Measurements from ENCODE around the gene MIER3.

The MIER3 gene

DNA sequence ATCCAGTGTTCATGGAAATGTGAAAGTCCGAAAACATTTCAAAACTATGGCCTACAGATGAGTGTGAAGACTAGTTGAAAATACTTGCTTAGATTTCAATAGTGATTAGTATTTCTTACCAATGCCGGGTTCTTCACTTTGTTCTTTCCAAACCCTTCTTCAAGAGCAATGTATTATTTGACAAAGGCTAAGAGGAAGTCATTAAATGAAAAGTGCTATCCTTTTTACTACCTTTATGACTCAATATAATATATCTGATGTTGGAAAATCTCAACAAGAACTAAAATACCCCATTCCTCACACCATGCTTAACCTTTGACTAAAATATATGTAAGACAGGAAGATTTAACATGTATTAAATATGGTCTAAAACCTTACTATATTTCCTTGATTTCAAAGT is 6.7 kb upstream of the MIER3 start:
- no peak for DNase-seq

DNA sequence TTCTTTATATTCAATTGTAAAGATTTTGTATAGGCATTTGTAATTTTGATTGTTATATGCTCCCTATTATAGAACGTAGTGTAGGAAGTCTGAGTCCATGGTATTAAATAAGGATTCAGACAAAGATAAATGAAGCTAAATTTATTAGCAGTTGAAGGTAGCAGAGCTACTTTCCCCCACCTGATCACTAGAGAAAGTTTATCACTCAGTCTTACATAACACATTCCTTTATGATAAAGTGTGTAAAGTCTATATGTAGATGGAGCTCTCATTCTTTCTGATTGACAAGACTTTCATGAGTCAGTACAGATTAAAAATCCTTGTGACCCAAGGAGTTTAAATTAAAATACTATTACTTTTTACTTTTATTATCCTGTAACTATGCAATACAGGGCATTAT is 2.3 kb upstream of the MIER3 start:
- DNase-seq, result no peak

DNA sequence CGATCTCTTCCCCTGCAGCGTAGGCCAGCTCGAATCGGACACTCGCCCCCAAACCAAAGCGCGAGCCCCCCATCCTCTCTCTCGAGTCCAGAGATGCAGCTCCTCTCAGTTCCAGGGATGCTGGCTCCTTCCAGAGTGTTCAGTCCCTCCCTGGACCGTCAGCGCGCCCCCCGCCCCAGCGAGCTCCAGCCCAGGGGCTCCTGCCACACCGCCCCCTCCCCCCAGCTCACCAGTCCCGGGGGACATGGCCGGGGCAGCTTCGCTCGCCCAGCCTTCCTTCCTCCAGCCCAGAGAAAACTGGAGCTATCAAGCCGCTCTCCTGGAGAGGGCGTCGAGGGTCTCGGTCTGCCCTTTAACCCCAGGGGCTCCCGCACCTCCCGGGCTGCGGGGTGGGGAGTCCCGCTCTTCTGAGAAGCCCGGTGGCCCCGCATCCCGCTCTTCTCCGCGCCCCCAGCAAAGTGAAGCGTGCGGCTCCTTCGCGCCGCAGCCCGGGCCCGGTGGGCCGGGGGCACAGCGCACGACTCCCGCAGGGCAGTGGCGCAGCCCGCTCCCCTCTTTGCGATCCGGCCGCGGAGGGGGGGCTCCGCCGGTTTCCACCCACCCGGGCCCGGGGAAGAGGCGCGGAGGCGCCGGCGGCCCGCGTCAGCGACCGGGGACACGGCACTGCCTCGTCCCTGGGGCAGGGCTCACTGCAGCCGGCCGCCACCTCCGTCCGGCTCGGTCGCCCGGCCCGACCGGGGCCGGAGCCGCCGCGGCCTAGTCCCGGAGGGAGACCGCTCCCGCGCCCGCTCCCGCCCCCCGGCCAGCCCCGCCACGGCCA is 587 bp downstream of the MIER3 start:
- peak; percentile 25 for DNase-seq

DNA sequence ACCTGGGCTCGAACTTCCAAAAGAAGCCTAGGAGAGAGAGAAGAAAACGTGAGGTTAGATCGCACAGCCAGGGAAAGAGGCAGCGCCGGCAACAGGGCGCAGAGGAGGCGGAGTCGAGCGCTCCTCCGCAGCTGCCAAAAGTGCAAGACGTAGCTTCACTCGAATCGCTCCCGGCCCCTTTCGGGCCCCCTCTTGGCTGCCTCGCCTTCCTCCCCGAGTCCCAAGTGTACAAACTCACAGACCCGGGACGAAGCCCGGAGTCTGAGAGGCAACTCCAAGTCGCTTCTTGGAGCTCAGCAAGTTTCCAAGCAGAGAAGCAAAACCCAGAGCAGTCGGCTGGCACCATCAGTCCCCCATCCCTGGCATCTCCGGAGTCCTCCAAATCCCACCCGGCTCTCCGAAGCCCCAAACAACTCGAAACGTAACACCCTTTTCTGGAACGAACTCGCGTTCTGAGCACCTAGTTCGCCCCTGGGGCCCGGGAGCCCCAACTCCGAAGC is 1.2 kb downstream of the MIER3 start:
- DNase-seq, result peak; percentile 50

DNA sequence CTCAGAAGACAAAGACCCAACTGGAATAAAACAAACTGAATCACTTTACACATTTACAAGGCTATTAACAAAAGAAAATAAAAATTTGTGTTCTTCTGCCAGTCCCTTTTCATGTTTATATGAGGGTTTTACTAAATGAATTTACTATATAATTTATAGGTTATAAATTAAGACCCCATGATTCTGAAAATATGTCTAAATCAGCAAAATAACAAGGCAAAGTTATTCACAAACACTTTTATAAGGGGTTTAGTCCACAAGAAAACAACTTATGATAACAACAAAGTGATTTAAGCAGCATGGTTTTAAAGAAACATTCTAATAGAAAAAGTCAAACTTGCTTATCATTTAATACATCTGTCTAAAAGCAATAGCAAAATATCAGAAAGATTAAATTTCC is 4.9 kb downstream of the MIER3 start:
- DNase-seq, result no peak

DNA sequence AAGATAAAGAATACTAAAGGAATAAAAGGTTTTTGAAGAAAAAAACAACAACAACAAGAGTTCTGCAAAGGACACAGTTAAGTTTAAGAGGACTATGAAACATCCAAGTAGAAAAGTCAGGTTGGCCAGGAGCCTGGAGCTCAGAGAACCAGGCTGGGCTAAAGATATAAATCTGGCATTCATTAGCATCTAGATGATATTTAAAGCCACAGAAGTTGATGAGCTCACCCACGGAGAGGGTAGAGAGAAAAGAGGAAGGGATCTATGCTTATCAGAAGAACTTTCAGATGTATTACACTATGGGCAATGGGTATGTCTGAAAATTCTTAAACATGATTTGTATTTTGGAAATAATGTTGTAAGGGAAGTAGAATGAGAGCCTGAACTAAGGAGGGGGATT is 9.9 kb downstream of the MIER3 start:
- no peak for DNase-seq

DNA sequence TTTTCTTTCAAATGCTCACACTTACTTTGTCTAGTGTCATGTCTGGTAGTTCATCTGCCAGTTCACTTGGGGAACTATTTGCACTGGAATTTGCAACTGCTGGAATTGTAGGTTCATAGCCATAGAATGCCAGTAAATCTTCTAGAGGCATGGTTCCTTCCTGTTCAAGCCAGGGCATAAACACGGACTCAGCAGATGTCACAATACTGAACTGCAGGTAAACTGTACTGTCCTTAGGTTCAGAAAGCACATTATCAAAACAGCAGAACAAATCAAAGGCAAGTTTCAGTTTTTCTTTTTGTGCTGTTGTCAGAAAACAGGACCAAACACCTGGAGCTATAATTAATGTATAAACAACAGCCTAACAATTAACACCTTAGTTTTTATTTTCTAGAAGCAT is 13.1 kb downstream of the MIER3 start:
- no peak for DNase-seq

DNA sequence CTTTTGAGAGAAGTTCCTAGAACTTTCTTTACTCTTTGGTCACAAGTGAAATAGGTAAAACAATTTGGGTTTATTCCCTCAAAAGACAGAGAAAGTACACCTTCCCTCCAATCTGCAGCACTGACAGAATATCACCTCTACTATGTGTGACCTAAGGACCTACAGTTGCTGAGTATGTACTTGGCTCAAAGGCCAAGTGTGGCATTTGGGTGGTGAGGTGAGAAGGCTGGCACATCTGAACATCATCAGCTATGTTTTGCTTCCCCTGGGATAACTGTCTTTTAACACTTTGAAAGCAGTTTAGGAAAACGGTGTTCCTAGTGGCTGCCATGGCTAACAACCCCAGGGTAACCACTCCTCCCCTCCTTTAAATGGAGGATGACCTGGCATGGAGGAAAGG is 17.6 kb downstream of the MIER3 start:
- no peak for DNase-seq

DNA sequence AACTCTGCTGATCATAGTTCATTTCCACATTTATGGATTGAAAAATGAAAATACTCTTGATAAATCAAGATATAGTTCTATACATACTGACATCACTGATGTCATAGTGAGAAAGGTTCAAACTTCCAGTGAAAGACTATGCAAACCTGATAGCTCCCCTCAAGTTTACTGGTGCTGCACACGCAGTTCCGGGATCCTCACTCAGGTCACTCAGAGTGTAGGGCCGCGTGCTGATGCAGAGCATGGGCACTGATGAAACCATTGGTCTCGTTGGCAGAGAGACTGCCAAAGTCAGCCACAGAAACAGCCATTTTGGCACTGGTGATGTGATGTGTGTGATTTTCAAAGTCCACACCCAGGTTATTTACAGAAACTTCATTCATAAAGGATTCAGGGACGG is 29.0 kb downstream of the MIER3 start:
- no peak for DNase-seq

DNA sequence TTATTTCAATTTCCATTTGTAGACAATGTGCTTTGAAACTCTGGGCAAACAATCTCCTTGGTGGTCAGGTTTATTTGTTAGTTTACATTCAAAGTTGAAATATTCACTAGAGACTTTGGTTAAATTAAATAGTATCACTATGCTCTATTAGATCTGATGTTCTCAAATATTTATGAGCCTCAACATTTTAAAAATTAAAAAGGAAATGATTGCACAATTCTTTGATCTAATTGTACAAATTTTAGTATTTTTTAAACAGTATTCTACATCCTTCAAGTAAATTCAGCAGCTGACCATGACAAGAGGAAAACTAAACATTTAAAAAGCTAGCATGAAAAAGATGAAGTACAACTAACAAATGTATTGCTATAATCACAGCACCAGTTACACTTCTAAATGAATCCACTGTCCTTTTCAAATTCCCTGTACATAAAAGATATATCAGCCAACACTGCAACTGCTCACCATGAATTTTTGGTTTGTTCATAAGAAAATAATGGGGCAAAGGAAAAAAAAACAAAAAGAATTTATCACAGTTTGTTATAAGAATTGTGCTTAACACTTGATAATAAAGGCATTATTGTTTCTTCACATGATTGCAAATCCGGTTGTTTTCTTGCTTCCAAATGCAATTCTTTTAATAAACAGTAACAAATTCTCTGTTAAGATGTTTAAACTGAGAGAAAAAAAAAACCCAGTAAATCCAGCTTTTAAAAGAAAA is 31.8 kb downstream of the MIER3 start:
- DNase-seq, result no peak

DNA sequence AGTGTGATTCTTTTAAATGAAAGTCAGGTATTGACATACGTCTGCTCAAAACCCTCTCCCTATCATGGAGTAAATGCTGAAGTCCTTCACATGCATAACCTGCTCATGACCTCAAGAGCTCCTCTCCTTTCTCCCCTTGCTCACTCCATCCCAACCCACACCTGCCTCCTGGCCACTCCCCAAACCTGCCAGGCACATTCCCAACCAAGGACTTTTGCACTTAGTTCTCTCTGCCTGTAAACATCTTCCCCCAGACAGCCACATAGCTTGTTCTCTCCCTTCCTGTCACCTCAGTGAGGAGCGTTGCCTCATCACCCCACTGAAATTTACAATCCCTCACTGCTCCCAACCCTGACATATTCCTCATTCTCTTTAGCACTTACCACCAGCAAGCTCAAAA is 33.9 kb downstream of the MIER3 start:
- DNase-seq, result no peak

DNA sequence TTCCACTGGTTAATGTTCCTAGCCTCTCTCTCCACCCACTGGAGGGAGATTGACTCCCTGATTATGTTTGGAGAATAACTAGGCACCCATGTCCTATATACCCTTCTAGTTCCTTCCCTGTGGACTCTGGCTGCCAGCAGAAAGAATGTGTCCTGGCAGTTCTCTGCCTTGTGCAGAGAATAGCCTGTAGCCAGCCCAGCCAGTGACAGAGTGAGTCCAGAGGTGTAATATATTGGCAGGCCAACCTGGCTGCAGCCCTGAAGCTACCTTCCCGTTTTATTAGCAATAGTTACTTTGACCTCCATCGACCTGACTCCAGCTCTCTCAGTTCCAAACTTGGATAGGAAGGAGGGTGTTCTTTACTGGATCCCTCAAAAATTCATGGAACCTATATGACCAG is 34.4 kb downstream of the MIER3 start:
- DNase-seq, result no peak

DNA sequence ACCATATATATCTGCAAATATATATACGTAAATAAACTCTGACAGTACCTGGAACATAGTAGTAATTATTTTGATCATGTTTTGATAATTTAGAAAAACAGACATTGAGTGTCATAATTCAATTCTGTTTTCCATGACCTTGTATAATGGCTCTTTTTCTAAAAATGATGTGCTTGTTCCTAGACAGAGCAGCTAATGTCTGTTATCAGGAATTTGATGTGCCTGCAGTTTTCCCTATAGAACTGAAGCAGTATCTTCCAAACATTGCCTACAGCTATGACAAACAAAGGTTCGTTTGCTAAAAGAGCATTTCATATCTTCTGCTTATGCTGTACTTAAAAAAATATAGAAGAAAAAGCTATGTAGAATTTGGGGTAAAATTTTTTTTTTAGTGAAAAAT is 37.2 kb downstream of the MIER3 start:
- DNase-seq, result no peak

DNA sequence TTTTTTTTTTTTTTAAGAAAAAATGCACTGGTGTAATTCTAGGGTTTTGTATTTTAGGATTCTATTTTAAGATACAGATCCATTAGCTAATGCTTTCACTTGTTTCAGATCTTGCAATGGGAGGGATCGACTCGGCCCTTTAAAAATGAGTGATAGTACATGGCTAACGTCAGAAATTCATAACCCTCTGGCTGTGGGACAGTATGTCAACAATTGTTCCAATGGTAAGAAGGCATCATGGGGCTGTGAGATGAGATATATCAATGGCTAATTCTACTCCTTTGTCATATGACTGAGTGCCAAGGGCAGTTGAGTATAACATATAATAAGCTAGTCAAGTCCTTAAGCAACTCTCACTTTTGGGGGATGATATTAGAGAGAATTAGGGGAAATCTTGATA is 38.2 kb downstream of the MIER3 start:
- no peak for DNase-seq

DNA sequence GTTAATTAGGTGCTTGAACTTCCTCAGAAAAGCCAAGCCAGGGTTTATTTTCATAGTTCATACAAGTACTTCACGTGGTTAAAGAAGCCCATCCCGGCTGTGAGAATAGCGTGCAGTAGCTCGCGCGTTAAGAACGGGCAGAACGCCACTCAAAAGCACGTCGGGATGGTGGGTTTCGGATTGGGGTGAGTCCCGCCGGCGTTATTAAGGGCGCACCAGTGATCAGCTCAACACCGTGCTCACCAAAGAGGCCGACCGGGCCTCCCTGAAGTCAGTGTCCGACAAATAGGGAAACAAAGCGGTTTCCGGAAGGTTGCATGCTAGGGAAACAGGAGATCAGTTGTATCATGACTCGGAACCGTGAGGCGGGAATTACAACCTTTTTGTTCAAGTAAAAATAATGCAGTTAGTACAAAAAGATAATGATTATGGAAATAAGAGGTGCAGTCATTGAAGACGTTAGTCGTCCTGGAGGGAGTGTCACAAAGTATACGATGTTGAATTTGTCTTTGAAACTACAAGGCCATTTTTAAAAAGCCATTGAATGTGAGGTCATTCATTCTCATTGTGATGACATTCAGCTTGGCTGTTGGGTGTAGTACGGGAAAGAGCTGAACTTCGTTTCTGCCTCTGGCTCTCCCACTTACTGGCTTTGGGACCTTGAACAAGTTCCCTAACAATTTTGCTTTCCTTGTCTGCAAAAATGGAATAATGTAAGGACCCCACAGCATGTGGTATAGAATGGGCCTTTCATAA is 41.5 kb downstream of the MIER3 start:
- DNase-seq, result peak; percentile 34

DNA sequence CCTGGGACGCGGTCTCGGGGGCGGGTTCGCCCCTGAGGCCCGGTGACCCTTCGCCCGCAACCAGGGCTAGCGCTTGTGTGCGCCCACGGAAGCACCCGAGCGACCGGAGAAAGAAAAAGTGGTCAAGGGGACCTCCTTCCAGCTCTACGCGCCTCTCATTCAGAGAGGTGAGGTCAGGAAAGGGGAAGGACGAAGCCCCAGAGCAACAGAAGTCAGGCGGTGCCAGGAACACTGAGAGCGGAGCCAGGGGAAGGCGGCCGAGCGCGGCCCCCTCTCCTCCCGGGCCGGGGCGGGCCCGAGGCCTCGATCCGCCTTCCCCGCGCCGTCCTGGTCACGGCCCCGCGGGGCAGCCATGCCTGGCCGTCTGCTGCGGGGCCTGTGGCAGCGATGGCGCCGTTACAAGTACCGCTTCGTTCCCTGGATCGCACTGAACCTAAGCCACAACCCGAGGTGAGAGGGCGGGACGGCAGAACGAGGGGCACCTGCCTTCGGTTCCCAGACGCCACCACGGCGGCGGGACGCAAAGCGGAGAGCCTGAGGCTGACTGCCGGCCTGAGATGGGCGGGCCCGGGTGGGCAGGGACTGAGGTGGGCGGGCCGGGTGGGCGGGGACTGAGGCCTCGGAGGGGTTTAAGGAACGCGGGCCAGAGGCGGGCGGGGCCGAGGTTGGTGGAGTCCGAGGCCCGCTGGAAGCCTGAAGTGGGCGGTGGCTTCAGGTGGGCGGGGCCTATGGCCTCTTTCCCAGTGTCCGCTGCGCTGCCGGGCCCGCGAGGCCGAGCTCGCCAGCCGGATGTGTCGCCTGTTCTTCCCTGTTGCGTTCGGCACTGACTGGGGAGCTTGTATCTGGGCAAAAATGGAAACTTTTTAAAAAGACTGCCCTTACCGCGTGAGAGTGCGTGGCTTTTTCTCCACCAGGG is 42.4 kb downstream of the MIER3 start, which contains the start of gene SETD9:
Gene SETD9, plus strand, starts transcription at position 303 of the 916 bp plus-strand sequence. Its CDS starts 50 bp downstream, at position 353.
- DNase-seq, result peak; percentile 91

DNA sequence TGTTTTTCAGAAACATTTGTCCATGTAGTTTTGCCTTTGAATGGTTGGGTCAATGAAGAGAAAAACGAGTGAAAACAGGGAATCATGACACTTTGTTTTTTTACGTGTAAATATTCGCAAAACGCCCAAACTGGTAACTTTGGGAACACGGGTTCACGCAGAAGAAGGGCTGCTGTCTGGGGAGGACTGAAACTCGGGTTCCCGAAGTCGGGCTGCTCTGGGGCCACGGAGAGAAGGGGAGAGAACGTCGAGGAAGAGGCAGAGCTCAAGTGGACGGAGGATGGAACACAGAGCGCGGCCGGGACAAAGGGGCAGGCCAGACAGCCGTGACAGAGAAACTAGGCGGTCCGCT is 43.0 kb downstream of the MIER3 start:
- DNase-seq, result no peak

DNA sequence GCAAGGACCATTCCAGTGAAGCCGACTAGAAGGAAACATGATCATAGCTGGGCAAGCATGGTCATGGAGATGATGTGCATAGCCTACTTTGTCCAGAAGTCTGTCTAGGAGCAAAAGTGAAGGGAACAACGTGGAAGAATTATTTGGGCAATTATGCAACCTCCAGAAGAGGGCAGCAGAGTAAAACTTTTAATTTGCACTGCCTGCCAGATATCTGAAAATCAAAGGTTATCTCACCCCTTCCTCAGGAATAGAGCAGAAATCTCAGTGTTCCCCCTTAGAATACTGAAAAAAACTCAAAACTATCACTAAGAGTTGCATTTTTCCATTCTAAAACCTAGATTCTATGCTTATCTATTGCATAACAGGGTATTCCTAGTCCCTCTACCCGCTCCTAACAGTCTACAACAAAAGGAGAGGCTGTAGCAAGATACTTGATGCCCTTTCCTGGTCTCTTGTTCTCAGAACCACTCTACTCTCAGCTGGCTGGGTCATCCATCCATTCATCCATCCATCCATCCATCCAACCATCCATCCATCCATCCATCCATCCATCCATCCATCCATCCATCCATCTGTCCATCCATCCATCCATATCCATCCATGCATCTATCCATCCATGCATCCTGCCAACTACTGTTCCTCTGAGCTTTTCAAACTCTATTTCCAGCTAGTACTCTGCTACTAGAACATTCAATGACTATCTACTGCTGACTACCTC is 50.9 kb downstream of the MIER3 start:
- DNase-seq, result no peak

DNA sequence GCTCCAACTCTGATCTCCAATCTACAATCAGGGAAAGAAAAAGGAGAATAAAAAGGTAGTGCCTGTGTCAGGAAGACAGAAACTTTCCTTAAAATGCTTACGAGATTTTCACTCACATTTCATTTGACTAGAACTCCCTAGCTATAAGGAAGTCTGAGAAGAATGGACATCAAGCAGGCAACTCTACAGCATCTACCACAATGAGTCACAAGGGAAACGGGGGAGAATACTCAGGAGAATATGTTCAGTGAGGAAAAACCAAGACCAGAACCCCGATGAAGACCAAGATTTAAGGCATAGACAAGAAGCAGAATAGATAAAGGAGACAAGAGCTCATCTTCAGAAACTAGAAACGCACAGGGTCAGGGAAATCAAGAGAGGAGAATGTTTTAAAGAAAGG is 51.5 kb downstream of the MIER3 start:
- DNase-seq, result no peak

DNA sequence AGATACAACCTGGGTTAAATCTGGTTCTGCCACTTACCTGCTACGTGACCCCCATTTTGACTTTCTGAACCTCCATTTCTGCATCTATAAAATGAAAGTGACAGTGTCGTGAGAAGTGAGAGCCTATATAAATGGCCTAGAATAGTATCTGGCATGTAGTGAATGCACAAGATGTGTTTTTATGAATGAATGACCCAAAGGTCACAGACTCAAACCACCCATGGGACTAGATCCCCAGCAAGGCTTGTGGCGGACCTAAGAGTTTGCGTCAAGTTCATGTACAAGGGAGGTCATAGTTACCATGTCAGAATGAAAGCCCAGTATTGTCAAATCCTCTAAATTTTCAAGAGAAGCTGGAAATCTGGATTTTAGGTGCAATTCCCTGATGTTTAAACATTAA is 53.7 kb downstream of the MIER3 start:
- no peak for DNase-seq

DNA sequence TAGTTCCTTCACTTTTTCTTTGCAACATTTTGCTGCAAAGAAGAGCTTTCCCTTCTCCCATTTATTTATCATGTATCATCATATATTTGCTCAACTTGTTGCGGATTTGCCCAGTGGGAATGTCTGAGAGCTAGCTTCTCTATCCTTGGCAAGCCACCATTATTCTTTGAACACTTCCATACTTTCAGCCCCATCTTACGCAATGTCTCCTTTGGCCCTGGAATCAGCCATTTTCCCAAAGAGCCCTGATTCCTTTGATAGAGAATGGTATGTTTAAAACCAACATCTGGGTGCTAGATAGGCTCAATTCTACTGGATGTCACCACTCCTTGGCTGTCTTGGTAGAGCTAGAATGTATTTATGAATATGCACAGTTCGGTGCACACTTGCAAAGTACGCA is 55.2 kb downstream of the MIER3 start:
- DNase-seq, result no peak
